Measurements from ENCODE around the gene FAM124A.

DNA sequence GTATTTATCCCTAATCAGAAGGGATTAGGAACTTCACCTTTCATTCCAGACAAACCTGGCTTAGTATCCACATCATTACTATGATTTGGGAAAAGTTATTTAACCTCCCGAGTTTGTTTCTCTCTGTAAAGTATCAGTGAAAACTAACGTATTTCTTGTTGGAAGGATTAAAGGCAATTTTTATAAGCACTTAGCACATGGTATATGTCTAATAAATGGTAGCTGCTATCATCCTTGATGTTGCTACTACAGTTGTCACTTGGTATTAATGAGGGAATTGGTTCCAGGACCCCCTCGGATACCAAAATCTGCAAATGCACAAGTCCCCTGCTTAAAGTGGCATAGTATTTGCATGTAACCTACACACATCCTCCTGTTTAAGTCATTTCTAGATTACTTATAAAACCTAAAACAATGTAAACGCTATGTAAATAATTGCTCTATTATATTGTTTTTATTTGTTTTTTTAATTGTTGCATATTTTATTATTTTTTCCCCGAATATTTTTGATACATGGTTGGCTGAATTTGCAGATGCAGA lies 42.7 kb upstream of the FAM124A start:
- TF ChIP-seq, protein P1, sequence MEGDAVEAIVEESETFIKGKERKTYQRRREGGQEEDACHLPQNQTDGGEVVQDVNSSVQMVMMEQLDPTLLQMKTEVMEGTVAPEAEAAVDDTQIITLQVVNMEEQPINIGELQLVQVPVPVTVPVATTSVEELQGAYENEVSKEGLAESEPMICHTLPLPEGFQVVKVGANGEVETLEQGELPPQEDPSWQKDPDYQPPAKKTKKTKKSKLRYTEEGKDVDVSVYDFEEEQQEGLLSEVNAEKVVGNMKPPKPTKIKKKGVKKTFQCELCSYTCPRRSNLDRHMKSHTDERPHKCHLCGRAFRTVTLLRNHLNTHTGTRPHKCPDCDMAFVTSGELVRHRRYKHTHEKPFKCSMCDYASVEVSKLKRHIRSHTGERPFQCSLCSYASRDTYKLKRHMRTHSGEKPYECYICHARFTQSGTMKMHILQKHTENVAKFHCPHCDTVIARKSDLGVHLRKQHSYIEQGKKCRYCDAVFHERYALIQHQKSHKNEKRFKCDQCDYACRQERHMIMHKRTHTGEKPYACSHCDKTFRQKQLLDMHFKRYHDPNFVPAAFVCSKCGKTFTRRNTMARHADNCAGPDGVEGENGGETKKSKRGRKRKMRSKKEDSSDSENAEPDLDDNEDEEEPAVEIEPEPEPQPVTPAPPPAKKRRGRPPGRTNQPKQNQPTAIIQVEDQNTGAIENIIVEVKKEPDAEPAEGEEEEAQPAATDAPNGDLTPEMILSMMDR (IDR thresholded peaks at IDR 0.05): no peak
- TF ChIP-seq POLR2A (IDR thresholded peaks at IDR 0.05): no peak
